Natural killer cell (primary cell): ENCODE data around the gene MSI2. TPM values are rescaled to one million over a fixed set of nuclear protein-coding genes. Genes with fewer than 3 reads are reported as not detected.

Source experiments
- ATAC-seq, 3 donors: fragments of 150-1000 bp in 2 of 3; fragments of 200-7000 bp in 1 of 3; cut with Tn5 transposase; 1 replicate in 1 of 3; 2 replicates in 2 of 3; pipeline ENCODE4 v1.10.0; 2021; ENCODE audit warnings: mild to moderate bottlenecking in 2 of 3, moderate library complexity in 2 of 3
- DNase-seq, 2 donors: peaks; one replicate each; pipeline versions ENCODE4 v3.0.0 to v3.0.0-alpha.2; 2013 to 2021; ENCODE audit warnings: mixed read lengths in 1 of 2
- H3K27ac ChIP-seq: one replicate; pipeline ENCODE4 v1.5.1; 2013; ENCODE audit warnings: mild to moderate bottlenecking, low read length
- H3K27me3 ChIP-seq: one replicate; pipeline ENCODE4 v1.6.1; 2013; ENCODE audit warnings: low read length; ENCODE audit not compliant: control insufficient read depth, insufficient read depth
- H3K36me3 ChIP-seq: one replicate; pipeline ENCODE4 v1.6.1; 2013; ENCODE audit warnings: low read length; ENCODE audit not compliant: control insufficient read depth, insufficient read depth
- H3K4me1 ChIP-seq: one replicate; pipeline ENCODE4 v1.6.1; 2013; ENCODE audit warnings: low read length; ENCODE audit not compliant: control insufficient read depth, insufficient read depth
- H3K4me3 ChIP-seq: one replicate; pipeline ENCODE4 v1.5.1; 2013; ENCODE audit warnings: low read length
- H3K9me3 ChIP-seq: one replicate; pipeline ENCODE4 v1.6.1; 2013; ENCODE audit warnings: low read length; ENCODE audit not compliant: control insufficient read depth, insufficient read depth
- H3K27ac Mint-ChIP-seq, 2 donors: one replicate each; pipeline ENCODE4 v1.8.0; 2022; ENCODE audit warnings: mild to moderate bottlenecking in 2 of 2, mixed read lengths in 2 of 2, moderate library complexity in 1 of 2
- H3K27me3 Mint-ChIP-seq, 2 donors: one replicate each; pipeline ENCODE4 v1.8.0; 2022; ENCODE audit warnings: low read depth in 2 of 2, mixed read lengths in 2 of 2
- H3K36me3 Mint-ChIP-seq: one replicate; pipeline ENCODE4 v1.8.0; 2022; ENCODE audit warnings: mixed read lengths
- H3K4me1 Mint-ChIP-seq, 2 donors: one replicate each; pipeline ENCODE4 v1.8.0; 2022; ENCODE audit warnings: mixed read lengths in 2 of 2
- H3K4me3 Mint-ChIP-seq: one replicate; pipeline ENCODE4 v1.8.0; 2022; ENCODE audit warnings: mild to moderate bottlenecking, moderate library complexity, mixed read lengths
- H3K9me3 Mint-ChIP-seq, 2 donors: one replicate each; pipeline ENCODE4 v1.8.0; 2022; ENCODE audit warnings: mixed read lengths in 2 of 2
- WGBS: methylation state at CpG from one replicate; pipeline ENCODE4 v1.1.7; 2013; ENCODE audit warnings: missing lambda C conversion rate; ENCODE audit not compliant: insufficient coverage; 5-methylcytosine and 5-hydroxymethylcytosine counted together
- intact Hi-C: fragments of 100-400 bp; cut with micrococcal nuclease; formaldehyde crosslinking; loops from one replicate; pipeline ENCODE4 v1.14.2; 2022
- total RNA-seq, 4 donors: library from RNA; stranded (reverse); fragments of 120-200 nt in 1 of 4; gene quantifications; one replicate each; pipeline versions ENCODE4 v1.2.3 to v1.2.4, GENCODE V29; 2013 to 2022
- TF ChIP-seq, protein P1 (sequence below): fragments of 200-600 bp; IDR thresholded peaks from one replicate; pipeline ENCODE4 v1.8.0; 2022; ENCODE audit warnings: antibody characterized with exemption

Gene MSI2
- total RNA-seq, 3 donors from 2014 or later (not counting 1 experiment from before 2014, with no cell fraction given) = 95.5 to 145 (median 96.8) TPM

DNA sequence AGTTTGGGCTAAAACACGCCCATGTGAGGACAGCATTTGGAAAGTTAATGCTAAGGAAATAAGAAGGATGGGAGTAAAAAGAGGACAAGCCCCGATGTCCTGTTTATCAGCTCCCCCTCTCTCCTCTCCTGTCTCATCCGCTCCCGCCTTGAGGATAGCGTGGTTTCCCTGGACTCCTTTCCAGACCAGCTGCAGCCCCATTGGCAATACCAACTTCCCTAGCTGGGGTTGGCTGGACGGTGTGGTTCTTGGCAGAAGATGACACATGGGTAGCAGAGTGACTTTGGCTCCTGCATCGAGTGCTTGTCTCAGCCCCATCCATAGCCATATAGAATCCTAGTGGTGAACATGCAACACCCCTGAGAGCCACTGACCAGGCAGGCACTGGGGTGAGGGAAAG lies 302.9 kb downstream of the MSI2 start:
- Histone ChIP-seq H3K27ac (no peak overlapping the region), H3K27me3 (no peaks in the 10 kb centered on the region), H3K4me3 (no peak overlapping the region), H3K9me3 (no peaks in the 10 kb centered on the region), H3K36me3 (no peaks in the 10 kb centered on the region), H3K4me1 (peaks cover 44% of the 10 kb centered on the region)
- Mint-ChIP-seq H3K4me3 (no peak overlapping the region), H3K36me3 (no peaks in the 10 kb centered on the region), H3K27ac (no peak overlapping the region), H3K4me1 (peaks cover 38 to 56% of the 10 kb centered on the region in 2 donors), H3K27me3 (peaks cover 0 to 9% of the 10 kb centered on the region in 2 donors), H3K9me3 (no peaks in the 10 kb centered on the region)
- TF ChIP-seq, protein P1, sequence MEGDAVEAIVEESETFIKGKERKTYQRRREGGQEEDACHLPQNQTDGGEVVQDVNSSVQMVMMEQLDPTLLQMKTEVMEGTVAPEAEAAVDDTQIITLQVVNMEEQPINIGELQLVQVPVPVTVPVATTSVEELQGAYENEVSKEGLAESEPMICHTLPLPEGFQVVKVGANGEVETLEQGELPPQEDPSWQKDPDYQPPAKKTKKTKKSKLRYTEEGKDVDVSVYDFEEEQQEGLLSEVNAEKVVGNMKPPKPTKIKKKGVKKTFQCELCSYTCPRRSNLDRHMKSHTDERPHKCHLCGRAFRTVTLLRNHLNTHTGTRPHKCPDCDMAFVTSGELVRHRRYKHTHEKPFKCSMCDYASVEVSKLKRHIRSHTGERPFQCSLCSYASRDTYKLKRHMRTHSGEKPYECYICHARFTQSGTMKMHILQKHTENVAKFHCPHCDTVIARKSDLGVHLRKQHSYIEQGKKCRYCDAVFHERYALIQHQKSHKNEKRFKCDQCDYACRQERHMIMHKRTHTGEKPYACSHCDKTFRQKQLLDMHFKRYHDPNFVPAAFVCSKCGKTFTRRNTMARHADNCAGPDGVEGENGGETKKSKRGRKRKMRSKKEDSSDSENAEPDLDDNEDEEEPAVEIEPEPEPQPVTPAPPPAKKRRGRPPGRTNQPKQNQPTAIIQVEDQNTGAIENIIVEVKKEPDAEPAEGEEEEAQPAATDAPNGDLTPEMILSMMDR = no peak
- no peak for DNase-seq
- intact Hi-C loops = no loop called here
- no peak for ATAC-seq
- 93% methylated on average over 6 of the region's 7 CpGs for WGBS

DNA sequence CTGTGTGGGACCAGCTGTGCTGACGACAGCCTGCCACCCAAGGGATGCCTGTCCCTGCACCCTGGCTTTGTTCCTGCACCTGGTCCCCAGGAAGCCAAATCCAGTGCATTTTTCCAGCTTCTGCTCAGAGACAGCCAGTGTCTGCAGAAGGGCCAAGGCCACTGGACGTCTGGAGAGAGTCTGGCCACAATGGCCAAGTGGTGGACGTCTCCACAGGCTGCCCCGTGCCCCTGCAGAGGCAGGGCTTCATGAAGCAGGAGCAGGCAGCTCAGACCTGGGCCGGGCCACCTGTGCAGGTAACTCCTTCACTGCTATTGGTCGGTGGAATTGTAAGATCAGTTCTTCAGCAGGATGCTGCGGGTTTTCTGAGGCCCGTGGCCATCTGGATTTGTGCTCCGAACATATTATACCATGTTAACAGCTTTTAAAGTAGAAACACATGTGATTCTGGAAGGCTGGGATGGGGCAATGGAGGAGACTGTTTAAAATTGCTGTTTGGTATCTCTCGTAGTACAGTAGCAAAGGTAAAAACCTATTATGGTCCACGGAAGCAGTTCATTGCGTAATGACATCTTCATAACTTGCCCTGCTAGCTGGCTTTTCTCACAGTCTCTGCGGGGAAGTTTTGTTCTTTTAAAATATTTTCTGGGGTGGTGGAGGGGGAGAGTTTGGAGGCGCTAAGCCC lies 303.5 kb downstream of the MSI2 start:
- intact Hi-C loops = no loop called here
- Mint-ChIP-seq H3K4me1 (peaks cover 38 to 57% of the 10 kb centered on the region in 2 donors), H3K9me3 (no peaks in the 10 kb centered on the region), H3K36me3 (no peaks in the 10 kb centered on the region), H3K4me3 (no peak overlapping the region), H3K27me3 (peaks cover 0 to 9% of the 10 kb centered on the region in 2 donors), H3K27ac (no peak overlapping the region)
- ATAC-seq (no peak), DNase-seq (no peak)
- H3K36me3 ChIP-seq = no peaks in the 10 kb centered on the region
- TF ChIP-seq, protein P1 = no peak
- H3K9me3 ChIP-seq = no peaks in the 10 kb centered on the region
- H3K4me1 ChIP-seq = peaks cover 44% of the 10 kb centered on the region
- no peaks in the 10 kb centered on the region for H3K27me3 ChIP-seq
- no peak overlapping the region for H3K4me3 ChIP-seq
- no peak overlapping the region for H3K27ac ChIP-seq
- WGBS = 92% methylated on average over 14 of the region's 14 CpGs

DNA sequence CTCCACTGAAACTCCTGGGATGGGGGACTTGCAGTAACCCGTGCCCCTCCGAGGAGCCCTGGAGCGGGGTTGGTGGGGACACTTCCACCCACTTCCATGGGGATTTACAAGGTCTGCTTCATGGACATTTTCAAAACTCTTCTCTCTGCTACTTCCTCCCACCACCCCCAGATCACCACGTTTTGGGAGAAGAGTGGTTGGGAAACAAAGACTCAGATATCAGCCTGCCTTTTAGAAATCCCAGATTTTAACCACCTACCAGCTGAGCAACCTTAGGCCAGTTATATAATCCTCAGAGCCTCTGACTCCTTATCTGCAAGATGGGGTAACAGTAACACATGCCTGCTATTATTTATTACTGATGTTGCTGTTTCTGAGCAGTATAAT lies 304.0 kb downstream of the MSI2 start:
- DNase-seq (no peak), ATAC-seq (no peak)
- no peaks in the 10 kb centered on the region for H3K9me3 ChIP-seq
- 92% methylated on average over 4 of the region's 4 CpGs for WGBS
- Mint-ChIP-seq H3K27me3 (peaks cover 0 to 6% of the 10 kb centered on the region in 2 donors), H3K4me3 (no peak overlapping the region), H3K9me3 (no peaks in the 10 kb centered on the region), H3K36me3 (no peaks in the 10 kb centered on the region), H3K27ac (peak overlapping the region in 1 of 2 donors; percentile 74), H3K4me1 (peaks cover 38 to 52% of the 10 kb centered on the region in 2 donors)
- intact Hi-C loops = no loop called here
- H3K4me1 ChIP-seq = peaks cover 44% of the 10 kb centered on the region
- TF ChIP-seq, protein P1 = no peak
- H3K4me3 ChIP-seq = no peak overlapping the region
- no peak overlapping the region for H3K27ac ChIP-seq
- no peaks in the 10 kb centered on the region for H3K36me3 ChIP-seq
- H3K27me3 ChIP-seq = no peaks in the 10 kb centered on the region
